GM19324 (cell line): ENCODE measurements around the gene SPATA21.

Experiments used
- ATAC-seq: cut with Tn5 transposase; IDR thresholded peaks from one replicate; pipeline ENCODE4 v1.9.1; 2021; ENCODE audit warnings: mild to moderate bottlenecking, moderate library complexity; ENCODE audit not compliant: unreplicated experiment, low FRiP score

The SPATA21 gene

DNA sequence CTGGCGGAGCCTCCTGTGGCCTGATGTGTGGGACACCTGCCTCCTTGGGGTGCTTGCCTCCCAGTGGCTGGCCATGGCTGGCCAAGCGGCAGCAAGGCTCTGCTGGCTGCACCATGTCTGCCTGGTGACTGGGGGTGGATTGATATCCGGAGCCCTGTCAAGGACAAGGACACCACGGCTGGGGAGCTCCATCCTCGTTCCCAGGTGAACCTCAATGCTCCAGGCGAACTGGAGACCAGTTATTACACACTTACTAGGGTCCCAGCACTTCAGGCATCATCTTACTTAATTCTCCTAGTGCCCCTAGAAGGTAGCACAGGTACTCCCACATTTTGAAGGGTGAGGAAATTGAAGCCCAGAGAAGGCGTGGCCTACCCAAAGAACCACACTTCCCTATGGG, 15.2 kb downstream of the SPATA21 start:
- no peak for ATAC-seq

DNA sequence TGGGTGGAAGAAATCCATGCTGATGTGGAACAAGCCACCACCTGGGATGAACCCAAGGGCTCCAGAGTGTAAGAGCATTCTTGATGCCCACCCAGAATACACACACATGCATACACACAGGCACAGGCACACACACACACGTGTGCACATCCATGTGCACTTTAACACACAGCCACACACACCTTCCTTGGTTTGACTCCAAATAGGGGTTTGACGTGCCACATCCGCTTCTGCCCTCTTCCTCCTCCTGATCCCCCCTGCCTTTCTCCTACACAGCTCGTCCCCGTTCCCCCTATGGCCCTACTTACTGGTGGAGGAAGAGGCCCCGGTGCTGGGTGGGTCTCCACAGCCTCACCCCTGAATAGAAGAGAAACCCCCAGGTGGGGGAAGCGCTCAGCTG, 16.0 kb downstream of the SPATA21 start:
- no peak for ATAC-seq

DNA sequence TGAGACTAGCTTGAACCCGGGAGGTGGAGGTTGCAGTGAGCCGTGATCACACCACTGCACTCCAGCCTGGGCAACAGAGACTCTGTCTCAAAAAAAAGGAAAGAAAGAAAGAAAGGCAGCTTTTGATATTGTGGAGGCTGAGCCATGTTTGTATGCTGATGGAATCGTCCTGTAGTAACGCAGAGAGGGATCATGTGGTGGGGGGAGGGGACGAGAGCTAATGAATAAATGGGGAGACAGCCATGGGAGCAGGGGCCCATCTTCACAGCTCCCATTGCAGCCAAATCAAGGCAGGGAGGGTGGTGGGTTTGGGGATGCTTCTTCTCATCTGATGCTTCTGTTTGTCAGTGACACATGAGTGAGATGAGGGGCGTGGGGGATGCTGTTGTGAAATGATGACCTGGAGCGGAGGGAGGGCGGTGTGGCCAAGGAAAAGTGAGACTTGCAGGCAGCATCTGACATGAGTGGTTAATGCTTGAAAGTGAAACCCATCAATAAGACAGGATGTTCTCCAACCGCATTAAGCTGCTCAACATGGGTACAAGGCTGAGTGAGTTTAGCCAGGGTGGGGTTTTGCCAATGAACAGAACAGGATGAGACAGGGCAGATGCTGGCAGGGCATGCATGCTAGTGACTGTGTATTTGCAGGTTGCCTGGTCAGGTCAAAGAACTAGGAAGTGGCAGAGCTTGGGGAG, 16.7 kb downstream of the SPATA21 start:
- ATAC-seq = no peak

DNA sequence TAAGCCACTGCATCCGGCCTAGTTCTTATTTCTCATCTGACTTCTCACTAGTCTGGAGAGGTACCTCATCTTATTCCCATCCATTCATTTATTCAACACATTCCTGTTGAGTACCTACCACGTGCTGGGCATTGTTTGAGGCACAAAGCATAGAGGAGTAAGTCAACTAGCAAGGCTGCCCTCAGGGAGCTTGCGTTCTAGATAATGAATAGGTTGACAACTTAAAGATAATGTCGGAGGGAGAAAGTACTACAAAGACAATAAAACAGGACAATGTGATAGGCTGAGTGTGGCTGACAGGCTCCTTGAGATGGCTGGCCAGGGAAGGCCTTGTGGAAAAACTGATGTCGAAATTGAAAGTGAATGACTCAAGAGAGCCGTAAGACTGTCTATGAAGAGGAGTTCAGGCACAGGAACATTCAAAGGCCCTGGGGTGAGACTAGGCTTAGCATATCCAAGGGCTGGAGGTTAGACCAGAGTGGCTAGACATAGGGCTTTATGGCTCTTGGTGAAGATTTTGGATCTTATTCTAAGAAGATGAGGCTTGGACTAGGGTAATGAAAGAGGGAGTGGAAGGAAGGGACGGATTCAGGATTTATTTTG, 18.3 kb downstream of the SPATA21 start:
- ATAC-seq = no peak

DNA sequence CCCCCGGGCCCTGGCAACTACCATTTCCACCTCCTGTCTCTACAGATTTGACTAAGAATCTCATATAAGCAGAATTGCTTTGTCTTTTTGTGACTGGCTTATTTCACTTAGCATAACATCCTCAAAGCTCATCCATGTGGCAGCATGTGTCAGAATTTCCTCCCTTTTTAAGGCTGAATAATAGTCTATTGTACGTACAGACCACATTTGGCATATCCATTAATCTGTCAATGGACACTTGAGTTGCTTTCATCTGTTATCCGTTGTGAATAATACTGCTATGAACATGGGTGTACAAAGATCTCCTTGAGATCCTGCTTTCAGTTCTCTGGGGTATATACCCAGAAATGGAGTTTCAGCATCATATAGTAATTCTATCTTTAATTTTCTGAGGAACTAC, 24.0 kb downstream of the SPATA21 start:
- ATAC-seq = no peak

DNA sequence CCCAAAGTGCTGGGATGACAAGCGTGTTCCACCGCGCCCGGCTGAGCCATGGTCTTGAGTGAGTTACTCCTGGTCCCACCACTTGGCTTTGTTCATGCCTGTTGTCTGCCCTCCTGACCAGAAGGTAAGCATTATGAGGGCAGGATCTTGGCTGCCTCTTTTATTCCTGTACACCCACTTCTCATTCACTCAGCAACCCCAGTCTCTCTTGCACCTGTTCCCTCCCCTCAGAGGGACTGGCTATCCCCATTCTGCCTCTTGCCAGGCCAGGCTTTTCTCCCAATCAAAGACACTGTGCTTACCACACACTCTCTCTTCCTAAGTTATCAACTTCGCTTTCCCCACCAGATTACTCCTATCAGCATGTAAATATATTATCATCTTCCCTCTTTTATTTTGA, 26.4 kb downstream of the SPATA21 start:
- ATAC-seq = no peak

DNA sequence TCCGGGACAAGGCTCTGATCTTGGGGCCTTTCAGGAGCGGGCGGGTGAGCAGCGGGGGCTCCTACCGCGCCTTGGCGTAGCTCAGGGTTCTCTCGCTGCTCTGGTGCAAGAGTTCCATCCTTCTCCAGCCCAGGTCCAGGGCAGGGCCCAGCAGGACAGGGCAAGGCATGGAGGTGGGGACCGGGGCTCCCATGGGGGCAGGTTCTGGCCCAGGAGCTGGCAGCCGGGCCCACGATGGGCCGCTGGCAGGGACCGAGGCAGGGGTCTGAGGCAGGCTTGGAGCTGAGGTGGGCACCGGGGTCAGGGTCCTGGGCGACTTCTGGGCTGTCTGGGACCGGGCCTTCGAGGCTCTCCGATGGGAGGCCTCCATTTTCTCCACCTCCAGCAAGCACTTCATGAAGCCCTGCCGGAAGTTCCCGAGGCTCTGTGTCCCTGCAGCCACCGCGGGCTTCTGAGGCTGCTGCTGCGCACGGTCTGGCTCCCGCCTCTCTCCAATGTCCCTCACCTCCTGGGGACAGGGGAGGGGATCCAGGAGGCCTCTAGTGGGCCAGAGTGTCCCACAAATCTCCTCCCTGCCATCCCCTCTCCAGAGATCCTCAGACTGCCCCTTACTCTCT, 27.6 kb downstream of the SPATA21 start:
- ATAC-seq = no peak

DNA sequence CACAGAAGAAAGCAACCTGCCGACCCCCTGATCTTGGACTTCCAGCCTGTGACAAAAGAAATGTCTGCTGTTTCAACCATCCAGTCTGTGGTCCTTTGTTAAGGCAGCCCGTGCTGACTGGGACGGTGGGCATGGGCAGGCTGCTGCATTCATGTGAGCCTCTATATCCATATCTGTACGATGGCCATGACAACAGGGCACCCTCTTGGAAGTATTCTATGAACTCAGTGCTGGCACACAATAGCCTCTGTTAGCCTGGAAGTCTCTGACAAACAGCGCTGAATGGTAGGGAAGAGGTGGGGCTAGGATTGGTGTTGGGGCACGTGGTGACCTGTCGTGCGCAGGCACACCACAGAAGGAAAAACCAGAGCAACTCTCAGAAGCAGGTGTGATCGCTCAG, 30.4 kb downstream of the SPATA21 start:
- ATAC-seq = no peak

DNA sequence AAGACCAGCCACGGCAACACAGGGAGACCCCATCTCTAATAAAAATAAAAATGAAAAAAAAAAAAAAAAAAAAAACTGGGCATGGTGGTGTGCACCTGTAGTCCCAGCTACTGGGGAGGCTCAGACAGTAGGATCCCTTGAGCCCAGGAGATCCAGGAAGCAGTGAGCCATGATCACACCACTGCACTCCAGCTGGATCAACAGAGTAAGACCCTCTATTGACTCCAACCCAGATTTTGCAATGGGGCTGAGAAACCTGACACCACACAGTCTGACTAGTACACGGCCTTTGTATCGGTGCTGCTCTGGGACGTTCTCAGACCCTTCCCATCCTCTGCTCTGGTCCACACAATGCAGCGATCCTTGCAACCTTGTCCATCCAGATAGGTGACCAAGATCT, 31.8 kb downstream of the SPATA21 start:
- ATAC-seq = no peak

DNA sequence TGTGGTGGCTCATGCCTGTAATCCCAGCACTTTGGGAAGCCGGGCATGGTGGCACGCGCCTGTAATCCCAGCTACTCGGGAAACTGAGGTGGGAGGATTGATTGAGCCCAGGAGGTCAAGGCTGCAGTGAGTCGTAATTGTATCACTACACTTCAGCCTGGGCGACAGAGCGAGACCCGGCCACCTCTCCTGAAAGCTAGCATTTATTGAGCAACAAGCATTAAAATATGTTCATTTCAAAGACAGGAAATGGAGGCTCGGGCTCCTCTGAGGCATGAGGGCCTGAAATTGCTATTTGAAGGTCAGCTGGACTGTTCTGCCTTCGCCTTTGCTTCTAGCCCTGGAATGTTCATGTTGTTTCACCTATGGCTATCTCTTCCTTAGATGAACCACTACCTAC, 34.5 kb downstream of the SPATA21 start:
- no peak for ATAC-seq

DNA sequence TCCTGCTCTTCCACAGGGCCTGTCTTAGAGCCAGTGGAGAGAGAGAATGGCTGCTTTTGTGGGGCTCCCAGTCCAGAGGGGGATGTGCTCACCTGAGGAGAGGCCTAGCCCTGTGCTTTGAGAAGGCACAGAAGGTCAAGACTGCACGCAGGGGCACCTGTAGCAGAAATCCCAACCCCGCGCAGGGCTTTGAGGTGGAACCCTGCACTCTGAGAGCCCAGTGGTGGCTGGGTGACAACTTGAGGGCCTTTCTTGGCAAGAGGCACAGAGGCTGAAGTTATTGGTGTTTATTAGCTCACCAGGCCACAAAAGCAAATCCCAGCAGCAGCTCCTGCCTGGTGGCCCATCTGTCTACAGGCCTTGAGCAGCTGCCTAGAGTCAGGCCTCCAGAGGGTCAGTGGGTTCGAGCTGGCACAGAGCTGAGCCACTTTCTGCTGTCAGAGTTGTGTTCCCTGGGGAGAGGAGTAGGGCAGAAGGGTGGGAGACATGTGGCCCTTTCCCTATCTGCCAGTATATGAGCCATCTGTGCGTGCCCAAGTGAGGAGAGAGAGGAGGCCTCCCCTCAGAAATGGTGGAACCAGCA, 38.8 kb downstream of the SPATA21 start:
- no peak for ATAC-seq

DNA sequence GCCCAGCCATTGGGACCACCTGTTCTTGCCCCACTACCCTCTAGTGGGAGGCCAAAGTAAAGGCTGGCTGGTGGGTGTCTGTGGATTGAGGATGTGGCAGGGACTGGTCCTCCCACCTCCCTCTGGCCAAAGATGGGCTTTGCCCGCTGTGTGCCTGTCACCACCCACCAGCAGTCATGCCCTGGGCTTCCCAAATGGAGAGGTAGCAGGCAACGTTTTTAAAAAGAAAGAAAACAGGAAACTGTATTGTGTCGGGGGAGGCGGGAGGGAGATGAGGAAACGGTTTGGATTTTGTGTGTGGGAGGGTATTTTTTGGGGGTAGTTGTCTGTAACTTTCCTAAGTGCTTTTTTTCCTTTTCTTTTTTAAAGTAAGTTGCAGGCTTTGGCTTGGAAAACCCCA, 40.1 kb downstream of the SPATA21 start:
- ATAC-seq = no peak

DNA sequence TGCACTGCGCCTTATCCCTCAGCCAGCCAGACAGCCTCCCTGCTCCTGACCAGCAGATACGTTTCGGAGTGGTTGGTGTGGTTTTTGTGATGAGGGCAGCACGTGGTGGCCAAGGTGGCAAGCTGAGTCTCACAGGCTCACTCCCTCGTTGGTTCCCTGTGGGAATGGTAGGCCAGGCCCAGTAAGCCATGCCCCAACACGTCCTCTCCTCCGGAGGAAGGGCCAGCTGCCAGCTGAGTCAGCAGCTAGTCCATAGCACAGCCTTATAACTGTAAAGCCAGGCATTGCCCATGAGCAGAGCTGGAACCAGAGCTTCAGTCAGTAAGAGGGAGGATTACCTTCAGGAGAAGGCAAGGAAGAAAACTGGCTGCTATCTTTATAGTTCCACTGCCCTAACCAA, 40.6 kb downstream of the SPATA21 start:
- ATAC-seq = no peak

DNA sequence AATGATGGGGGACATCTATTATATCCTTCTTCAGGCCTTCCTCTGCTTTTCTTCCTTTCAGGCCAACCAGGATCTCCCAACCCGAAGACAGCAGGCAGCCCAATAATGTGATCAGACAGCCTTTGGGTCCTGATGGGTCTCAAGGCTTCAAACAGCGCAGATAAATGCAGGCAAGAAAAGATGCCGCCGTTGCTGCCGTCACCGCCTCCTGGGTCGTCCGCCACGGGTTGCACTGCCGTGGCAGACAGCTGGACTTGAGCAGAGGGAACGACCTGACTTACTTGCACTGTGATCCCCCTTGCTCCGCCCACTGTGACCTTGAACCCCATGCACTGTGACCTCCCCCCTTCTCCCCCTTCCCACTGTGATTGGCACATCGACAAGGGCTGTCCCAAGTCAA, 42.2 kb downstream of the SPATA21 start:
- ATAC-seq = no peak

DNA sequence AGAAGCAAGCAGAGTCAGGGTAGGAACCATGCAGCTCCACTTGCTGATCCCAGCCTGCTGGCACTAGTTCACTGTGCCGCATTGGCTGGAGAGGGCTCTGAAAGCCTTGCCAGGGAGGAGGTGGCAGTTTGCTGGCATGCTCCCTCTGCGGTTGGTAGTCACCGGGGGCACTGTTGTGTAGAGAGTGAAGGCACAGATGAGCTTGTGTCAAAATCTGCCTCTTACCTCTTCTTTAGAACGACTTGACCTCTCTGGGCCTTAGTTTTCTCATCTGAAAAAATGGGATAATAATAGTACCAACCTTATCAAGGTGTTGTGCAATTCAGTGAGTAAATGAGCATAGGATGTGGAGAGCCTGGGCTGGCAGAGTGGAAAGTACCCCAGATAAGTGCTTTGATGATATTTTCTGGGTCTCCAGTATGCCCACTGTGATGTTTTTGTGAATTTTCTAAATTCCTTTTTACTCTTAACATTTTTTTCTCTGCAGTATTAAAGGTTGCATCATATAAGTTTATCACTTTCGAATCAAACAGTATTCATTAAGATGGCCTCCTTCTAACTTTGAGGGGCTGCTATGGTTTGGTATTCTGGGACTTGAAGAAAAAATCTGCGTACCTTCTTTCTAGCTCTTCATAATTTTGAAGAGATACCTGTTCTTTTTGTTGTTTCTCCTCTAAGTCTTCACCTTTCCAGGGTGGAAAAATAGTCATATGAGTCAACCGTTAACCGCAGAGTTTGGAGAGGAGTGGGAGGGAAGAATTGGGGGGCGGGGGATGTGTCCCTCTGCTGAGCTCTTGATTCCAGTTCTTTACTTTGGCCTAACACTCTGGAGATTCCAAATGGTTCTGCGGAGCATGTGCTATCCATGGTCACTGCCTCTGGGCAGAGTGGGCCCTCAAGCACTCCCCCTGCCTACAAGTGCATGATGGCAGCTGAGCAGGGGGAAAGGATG, 43.4 kb downstream of the SPATA21 start:
- no peak for ATAC-seq

DNA sequence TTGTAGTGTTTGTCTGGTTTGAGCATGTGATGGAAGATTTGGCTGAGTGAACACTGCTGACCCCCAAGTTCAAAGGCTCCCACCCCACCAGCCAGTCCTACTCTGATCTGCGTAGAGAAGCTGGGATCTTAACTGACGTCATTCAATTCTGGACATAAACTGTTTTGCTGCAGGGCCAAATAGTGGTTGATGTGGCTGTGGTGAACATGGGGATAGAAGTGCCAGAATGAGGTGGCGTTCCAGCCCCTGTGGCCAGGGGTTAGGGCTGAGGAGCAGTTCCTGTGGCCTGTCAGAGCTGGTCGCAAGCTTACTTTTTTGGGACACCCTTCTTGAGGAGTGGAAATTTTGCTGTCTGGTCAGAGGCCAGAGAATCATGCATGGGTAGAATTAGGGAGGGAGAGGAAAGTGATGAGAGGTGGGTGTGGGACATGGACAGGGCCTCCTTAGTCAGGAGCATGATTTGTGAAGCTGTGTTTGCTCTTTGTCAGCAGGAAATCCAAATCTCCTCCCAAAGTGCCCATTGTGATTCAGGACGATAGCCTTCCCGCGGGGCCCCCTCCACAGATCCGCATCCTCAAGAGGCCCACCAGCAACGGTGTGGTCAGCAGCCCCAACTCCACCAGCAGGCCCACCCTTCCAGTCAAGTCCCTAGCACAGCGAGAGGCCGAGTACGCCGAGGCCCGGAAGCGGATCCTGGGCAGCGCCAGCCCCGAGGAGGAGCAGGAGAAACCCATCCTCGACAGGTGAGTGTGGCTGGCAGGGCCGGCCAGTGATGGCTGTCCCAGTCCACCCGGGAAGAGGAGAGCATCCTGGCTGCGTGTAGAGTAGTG, 44.3 kb downstream of the SPATA21 start:
- ATAC-seq = no peak

DNA sequence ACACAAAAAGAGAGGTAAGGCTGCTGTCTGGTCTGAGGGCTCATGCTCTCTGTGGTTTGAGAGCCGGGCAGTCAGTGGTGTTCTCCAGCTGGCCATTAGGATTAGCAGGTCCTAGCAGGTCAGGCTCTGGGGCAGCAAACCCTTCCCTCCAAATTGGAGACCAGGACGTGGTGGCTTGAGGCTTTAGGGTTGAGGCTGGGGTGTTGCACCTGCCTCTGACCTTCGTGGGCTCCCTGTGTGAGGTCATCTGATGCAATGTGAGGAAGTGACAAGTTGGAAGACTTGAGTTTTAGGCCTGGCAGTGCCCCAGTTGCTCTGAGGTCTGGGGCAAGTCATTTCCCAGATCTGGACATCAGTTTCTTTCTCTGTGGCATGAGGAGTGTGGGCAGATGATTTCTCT, 45.8 kb downstream of the SPATA21 start:
- no peak for ATAC-seq

DNA sequence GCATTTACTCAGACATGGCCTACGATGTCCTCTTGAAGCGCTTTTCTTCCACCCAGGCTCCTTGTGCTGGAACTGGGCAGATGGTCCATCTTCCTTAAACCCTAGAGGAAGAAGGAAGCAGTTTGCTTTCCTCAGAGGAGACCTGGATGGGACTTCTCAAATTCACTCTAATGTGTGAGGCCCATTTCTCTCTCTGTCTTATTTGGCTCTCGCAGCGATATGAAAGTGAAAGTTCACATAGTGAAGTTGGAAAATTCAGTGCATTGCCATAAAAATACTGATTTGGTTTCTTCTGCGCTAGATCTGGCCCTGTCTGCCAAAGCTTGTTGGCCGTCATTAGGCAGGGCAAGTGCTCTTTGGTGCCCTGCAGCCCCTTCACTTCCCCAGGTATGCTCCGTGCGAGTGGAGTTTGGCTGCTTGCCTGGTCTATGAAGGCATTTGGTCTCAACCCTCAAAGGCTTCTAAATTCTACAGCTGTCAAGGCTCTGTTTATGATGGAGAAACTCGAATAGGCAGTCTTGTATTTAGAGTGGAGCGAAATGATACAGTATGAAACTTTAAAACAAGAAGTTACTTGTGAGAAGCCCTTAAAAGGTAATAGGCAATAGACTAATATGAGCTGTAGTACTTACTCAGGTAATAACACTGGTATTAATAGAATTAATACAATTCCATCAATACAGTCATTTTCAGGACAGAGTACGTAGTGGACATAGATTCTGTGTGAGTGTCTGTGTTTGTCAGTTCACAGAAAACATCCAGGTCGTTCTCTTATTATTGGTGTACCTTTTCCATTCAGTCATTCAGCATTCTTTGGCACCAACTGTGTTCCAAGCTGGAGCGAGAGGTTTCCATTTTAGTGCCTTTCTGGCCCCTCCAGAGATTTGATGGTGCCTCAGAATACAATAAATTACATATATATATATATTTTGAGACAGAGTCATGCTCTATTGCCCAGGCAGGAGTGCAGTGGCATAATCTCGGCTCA, 49.7 kb downstream of the SPATA21 start:
- ATAC-seq = no peak
